HG03439 (cell line): ENCODE results near the gene CCHCR1.

Experiments used
- ATAC-seq: cut with Tn5 transposase; IDR thresholded peaks from one replicate; pipeline ENCODE4 v1.9.1; 2021; ENCODE audit warnings: mild to moderate bottlenecking, moderate library complexity; ENCODE audit not compliant: unreplicated experiment

CCHCR1 gene

GRCh38 chr6:31110825-31111582, 46.6 kb downstream of the CCHCR1 start:
- no peak for ATAC-seq

- ATAC-seq, result no peak
Measured at GRCh38 chr6:31107052-31107451, 50.5 kb downstream of the CCHCR1 start.

GRCh38 chr6:31103136-31103535, 54.5 kb downstream of the CCHCR1 start:
- no peak for ATAC-seq

GRCh38 chr6:31098449-31098938, 59.1 kb downstream of the CCHCR1 start:
- ATAC-seq, result no peak

GRCh38 chr6:31096656-31097055, 60.9 kb downstream of the CCHCR1 start:
- ATAC-seq, result no peak

- no peak for ATAC-seq
Measured at GRCh38 chr6:31096215-31096614, 61.4 kb downstream of the CCHCR1 start.

GRCh38 chr6:31094389-31094881, 63.2 kb downstream of the CCHCR1 start:
- no peak for ATAC-seq

- no peak for ATAC-seq
Measured at GRCh38 chr6:31092769-31093505, 64.7 kb downstream of the CCHCR1 start.
